ENCODE results near the gene CD9. TPM values are rescaled to one million over a fixed set of nuclear protein-coding genes. Genes with fewer than 3 reads are reported as not detected.

CD9 gene
- total RNA-seq, 2 donors from 2014 or later, result 249 to 300 TPM

DNA sequence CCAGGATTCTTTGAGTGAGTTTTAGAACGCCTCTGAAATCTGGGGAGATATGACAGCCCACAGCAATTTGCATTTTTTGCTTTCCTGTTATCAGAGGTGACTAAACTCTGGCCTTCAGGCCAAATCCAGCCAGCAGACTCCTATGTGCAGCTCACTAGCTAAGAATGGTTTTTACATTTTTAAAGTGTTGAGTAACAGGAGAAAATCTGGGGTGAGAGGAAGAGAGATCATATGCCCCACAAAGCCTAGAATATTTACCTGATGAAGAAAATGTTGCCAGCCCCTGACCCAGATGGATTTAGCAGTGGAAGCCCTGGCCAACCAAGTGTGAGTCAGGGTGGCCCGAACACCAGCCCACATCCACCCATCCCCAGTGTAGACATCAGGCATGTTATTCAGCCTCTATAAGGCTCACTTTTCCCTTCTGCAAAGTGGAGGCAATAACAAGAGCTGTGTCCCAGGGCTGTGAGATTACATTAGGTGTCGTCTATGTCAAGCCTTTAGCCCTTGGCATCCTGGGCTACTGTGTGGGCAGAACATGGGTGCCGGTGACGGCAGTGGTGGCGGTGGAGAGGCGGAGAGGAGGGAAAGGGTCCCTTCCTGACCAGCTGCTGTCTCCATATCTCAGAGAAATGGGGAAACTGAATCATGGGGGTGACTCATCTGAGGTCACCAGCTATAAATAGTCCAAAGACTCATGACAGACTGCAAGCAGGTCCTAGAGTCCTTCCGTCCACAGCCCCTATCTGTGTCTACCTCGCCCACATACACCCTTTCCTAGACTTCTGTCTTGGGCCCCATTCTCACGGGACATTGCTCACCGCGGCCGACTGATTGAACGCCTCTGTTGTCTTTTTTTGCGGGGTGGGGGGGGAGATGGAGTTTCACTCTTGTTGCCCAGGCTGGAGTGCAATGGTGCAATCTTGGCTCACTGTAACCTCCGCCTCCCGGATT is 32.6 kb upstream of the CD9 start:
- ATAC-seq (ENCODE audit: insufficient number of reproducible peaks, low FRiP score, low read depth) (peak; percentile 98), DNase-seq (ENCODE audit: low spot score) (peak; percentile 74)
- Histone ChIP-seq H3K9me3 (no peaks in the 10 kb centered on the region), H3K4me3 (peak overlapping the region; percentile 24), H3K27ac (peak overlapping the region; percentile 93 to 99), H3K36me3 (no peaks in the 10 kb centered on the region), H3K4me1 (ENCODE audit: control insufficient read depth in 1 of 2, low read depth in 2 of 2) (peaks cover 28 to 41% of the 10 kb centered on the region in 2 donors), H3K27me3 (replicated peaks; ENCODE audit: insufficient read depth) (no peaks in the 10 kb centered on the region)
- TF ChIP-seq, protein P1, sequence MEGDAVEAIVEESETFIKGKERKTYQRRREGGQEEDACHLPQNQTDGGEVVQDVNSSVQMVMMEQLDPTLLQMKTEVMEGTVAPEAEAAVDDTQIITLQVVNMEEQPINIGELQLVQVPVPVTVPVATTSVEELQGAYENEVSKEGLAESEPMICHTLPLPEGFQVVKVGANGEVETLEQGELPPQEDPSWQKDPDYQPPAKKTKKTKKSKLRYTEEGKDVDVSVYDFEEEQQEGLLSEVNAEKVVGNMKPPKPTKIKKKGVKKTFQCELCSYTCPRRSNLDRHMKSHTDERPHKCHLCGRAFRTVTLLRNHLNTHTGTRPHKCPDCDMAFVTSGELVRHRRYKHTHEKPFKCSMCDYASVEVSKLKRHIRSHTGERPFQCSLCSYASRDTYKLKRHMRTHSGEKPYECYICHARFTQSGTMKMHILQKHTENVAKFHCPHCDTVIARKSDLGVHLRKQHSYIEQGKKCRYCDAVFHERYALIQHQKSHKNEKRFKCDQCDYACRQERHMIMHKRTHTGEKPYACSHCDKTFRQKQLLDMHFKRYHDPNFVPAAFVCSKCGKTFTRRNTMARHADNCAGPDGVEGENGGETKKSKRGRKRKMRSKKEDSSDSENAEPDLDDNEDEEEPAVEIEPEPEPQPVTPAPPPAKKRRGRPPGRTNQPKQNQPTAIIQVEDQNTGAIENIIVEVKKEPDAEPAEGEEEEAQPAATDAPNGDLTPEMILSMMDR (IDR thresholded peaks at IDR 0.05), result no peak

DNA sequence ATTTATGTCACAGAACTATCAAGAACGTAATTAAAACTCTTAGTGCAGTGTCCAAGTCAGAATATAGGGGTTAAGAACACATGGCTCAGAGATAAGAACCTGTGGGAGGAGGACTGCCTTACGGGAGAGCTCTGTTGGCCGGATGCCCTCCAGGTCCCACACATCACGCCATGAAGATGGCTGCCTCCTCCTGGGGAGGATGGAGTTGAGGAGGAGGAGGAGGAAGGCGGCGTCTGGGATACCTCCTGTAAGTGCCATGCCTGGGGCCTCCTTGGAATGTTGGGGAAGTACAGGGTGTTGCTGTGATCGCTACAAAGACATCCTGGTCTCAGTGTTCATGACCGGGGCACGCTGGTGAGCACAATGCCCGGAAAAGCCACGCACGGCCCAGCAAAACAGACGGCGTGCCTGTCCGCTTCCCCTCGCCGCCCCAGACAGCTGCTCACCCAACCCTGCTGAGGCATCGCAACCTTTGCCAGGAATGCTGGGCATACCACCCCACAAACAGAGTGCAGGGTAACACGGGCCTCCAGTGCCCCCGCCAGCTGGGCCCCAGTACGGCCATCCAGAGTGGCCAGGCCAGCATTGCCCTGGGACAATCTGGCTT is 28.7 kb upstream of the CD9 start:
- H3K9me3 ChIP-seq, result no peaks in the 10 kb centered on the region
- no peak overlapping the region for H3K27ac ChIP-seq
- no peaks in the 10 kb centered on the region for H3K36me3 ChIP-seq
- ATAC-seq (ENCODE audit: insufficient number of reproducible peaks, low FRiP score, low read depth) (no peak), DNase-seq (ENCODE audit: low spot score) (no peak)
- H3K27me3 ChIP-seq (replicated peaks; ENCODE audit: insufficient read depth), result no peaks in the 10 kb centered on the region
- TF ChIP-seq, protein P1 (IDR thresholded peaks at IDR 0.05), result no peak
- H3K4me3 ChIP-seq, result no peak overlapping the region
- peaks cover 21 to 25% of the 10 kb centered on the region in 2 donors for H3K4me1 ChIP-seq (ENCODE audit: control insufficient read depth in 1 of 2, low read depth in 2 of 2)

DNA sequence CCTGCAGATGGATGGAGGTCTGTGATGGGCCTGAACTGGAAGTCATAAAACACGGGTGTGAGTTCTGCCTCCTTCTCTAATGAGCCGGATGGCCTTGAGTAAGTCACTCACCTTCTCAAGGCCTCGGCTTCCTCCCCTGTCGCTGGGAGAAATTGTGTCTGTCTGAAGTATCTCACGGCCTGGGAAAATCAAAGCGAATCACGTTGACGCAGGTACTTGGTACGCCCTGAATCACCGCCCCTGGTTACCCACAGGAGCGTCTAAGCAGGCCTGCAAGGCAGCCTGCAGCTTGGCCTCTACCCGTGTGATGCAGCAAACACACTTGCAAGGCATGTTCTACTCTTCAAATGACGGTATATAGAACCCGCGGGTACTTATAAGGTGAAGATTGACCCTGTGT is 28.1 kb upstream of the CD9 start:
- Histone ChIP-seq H3K4me3 (no peak overlapping the region), H3K4me1 (ENCODE audit: control insufficient read depth in 1 of 2, low read depth in 2 of 2) (peaks cover 17 to 20% of the 10 kb centered on the region in 2 donors), H3K27me3 (replicated peaks; ENCODE audit: insufficient read depth) (no peaks in the 10 kb centered on the region), H3K9me3 (no peaks in the 10 kb centered on the region), H3K27ac (no peak overlapping the region), H3K36me3 (no peaks in the 10 kb centered on the region)
- TF ChIP-seq, protein P1 (IDR thresholded peaks at IDR 0.05), result no peak
- ATAC-seq (ENCODE audit: insufficient number of reproducible peaks, low FRiP score, low read depth) (no peak), DNase-seq (ENCODE audit: low spot score) (no peak)

DNA sequence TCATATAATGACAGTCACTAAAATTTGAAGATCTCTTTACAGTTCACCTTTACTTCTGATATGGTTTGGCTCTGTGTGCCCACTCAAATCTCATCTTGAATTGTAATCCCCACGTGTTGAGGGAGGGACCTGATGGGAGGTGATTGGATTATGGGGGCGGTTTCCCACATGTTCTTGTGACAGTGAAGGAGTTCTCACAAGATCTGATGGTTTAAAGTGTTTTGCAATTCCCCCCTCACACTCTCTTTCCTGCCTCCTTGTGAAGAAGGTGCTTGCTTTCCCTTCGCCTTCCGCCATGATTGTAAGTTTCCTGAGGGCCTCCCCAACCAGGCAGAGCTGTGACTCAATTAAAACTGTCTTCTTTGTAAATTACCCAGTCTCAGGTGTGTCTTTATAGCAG is 27.3 kb upstream of the CD9 start:
- peaks cover 12% of the 10 kb centered on the region in 2 donors for H3K4me1 ChIP-seq (ENCODE audit: control insufficient read depth in 1 of 2, low read depth in 2 of 2)
- ATAC-seq (ENCODE audit: insufficient number of reproducible peaks, low FRiP score, low read depth), result no peak
- H3K27me3 ChIP-seq (replicated peaks; ENCODE audit: insufficient read depth), result no peaks in the 10 kb centered on the region
- H3K9me3 ChIP-seq, result no peaks in the 10 kb centered on the region
- TF ChIP-seq, protein P1 (IDR thresholded peaks at IDR 0.05), result no peak
- H3K36me3 ChIP-seq, result no peaks in the 10 kb centered on the region
- DNase-seq (ENCODE audit: low spot score), result no peak
- H3K4me3 ChIP-seq, result no peak overlapping the region
- H3K27ac ChIP-seq, result no peak overlapping the region

DNA sequence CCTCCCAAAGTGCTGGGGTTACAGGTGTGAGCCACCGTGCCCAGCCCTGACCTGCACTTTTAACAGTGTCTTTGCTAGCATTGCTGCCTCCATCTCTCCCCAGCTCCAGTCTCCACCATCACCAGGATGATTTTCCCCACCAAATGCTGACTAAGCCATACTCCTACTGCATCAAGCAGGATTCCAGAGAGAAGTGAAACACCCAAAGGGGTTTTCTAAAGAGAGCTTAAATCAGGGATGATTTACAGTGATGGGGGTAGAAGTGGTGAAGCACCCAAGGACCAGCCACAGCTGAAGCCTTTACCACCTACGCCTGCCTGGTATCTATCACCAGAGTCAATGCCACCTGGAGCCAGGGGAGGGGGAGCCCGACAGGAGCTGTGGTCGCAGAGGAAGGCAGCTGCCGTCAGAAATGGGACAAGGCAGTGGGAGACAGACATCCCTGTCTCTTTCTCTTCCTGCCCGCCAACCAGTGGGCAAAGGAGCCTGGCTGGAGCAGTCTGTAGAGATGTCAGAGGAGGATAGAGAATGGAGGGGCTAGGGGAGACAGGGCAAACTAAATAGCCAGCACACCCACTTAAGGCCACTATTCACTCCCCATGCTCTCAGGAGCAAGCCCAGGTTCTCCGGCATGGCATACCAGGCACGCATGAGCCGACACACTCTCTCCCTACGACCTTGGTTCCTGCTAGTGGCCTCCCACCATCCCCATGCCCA is 22.4 kb upstream of the CD9 start:
- Histone ChIP-seq H3K36me3 (no peaks in the 10 kb centered on the region), H3K27ac (no peak overlapping the region), H3K4me3 (no peak overlapping the region), H3K27me3 (replicated peaks; ENCODE audit: insufficient read depth) (no peaks in the 10 kb centered on the region), H3K9me3 (no peaks in the 10 kb centered on the region), H3K4me1 (ENCODE audit: control insufficient read depth in 1 of 2, low read depth in 2 of 2) (peaks cover 36 to 45% of the 10 kb centered on the region in 2 donors)
- ATAC-seq (ENCODE audit: insufficient number of reproducible peaks, low FRiP score, low read depth) (no peak), DNase-seq (ENCODE audit: low spot score) (no peak)
- TF ChIP-seq, protein P1 (IDR thresholded peaks at IDR 0.05), result no peak

All from thoracic aorta (tissue), 2 donors.